HG03103 (cell line): ENCODE results near the gene PPP1R8.

ENCODE experiments used
- ATAC-seq: cut with Tn5 transposase; IDR thresholded peaks from one replicate; pipeline ENCODE4 v1.9.1; 2021; ENCODE audit warnings: low read depth; ENCODE audit not compliant: unreplicated experiment

The PPP1R8 gene

GRCh38 chr1:27886744-27887143 is 56.2 kb downstream of the PPP1R8 start:
- no peak for ATAC-seq

GRCh38 chr1:27887215-27888021 is 56.8 kb downstream of the PPP1R8 start:
- no peak for ATAC-seq

GRCh38 chr1:27889506-27889905 is 58.9 kb downstream of the PPP1R8 start:
- no peak for ATAC-seq

GRCh38 chr1:27891196-27891889 is 60.8 kb downstream of the PPP1R8 start:
- ATAC-seq = no peak

GRCh38 chr1:27894521-27894920 is 63.9 kb downstream of the PPP1R8 start:
- ATAC-seq = no peak
